ENCODE measurements around the gene MACROD2.

GRCh38 chr20:15498926-15499325, 1503.6 kb downstream of the MACROD2 start:
- TF ChIP-seq CTCF (conservative IDR thresholded peaks at IDR 0.05) (no peak), ZFX (IDR thresholded peaks at IDR 0.05) (no peak)
